HG03460 (cell line): ENCODE results near the gene BET1.
"Not testable (repeated sequence)": the region's sequence is repeated elsewhere in the genome, so short reads cannot be mapped to it uniquely, and the experiment has no call there.

Experiments
- ATAC-seq: cut with Tn5 transposase; IDR thresholded peaks from one replicate; pipeline ENCODE4 v1.9.1; 2021; ENCODE audit not compliant: unreplicated experiment

BET1 gene

DNA sequence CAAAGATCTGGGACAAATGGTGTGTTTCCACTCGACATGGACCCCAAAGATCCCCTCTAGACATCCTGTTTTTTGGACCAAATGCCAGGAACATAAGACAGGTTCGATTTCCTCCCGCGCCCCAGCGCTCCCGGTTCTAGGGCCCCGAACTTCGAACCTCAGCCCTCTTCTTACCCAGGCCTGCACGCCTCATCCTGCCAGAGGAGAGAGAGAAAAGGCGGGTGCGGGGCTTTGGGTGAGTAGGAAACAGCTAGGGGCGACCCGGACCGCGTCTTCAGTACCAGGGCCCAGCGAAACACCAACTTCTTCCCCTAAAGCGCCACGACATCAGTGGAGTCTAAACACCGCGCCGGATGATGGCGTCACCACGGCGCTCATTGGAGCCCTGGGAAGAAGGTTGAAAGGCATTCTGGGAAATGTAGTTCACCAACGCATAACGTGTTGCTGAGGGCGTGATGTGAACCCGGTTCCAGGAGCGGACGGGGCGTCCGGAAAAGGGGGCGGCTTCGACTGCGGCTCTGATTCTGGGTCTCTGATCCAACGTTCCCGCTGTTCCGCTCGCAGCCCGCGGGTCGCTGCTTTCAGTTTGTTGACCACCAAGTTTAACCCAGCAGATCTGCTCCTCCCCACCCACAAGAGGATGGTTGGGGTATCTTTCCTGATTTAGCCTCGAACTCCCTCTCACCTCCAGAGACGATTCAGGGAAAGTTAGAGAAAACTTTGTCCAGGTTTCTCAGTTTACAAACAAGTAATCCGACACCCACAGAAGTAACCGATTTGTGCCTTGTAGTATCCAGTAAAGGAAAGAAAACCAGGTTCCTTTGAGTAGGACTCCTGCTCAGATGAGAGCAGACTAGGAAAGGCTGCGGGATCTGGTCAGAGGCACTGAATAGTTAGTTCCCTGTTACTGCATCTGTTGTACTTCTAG lies at the start of gene BET1:
Gene BET1, minus strand, starts transcription at position 332 of the 928 bp plus-strand sequence. Its CDS starts 139 bp downstream, at position 193.
- peak; percentile 95 for ATAC-seq

DNA sequence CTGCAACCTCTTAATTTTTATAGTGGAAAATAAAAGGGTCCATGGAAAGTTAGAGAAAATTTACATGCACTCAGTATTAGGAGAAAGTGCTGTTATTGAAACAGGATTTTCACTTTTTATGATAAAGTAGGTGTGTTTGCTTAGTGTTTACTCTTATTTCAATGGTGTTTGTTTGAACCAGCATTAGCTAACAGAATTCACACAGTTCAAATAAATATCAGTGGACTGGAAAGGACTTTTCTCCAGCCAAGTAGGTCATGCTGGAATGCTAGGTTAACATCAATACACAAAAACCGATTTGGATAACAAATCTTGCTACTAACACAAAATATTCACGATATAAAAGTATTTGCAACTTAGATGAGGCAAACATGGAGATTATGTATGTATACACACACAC lies 49.4 kb upstream of the BET1 start:
- no peak for ATAC-seq

GRCh38 chr7:94052398-94053180 lies 48.4 kb upstream of the BET1 start:
- peak; percentile 41 for ATAC-seq

GRCh38 chr7:94050046-94050445 lies 45.9 kb upstream of the BET1 start:
- ATAC-seq, result peak; percentile 86

DNA sequence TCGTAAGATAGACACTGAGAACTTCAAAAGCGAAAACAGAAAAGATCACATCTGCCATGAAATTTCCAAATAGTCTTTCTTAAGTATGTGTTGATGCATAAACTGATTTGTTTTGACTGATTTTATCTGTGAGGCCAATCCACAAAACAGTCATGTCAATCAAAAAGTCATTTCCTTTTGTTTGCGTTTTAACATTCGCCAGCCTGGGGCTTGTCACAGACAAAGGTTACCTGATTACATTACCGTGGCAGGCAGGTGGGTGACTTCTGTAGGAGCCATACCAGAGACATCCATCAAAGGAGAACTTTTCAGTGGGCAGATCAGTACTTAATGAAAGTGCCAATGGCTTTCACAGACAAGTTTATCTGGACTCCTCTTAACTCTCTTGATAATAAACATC lies 45.5 kb upstream of the BET1 start:
- peak; percentile 19 for ATAC-seq

- no peak for ATAC-seq
Observed at GRCh38 chr7:94048755-94049154, 44.6 kb upstream of the BET1 start.

DNA sequence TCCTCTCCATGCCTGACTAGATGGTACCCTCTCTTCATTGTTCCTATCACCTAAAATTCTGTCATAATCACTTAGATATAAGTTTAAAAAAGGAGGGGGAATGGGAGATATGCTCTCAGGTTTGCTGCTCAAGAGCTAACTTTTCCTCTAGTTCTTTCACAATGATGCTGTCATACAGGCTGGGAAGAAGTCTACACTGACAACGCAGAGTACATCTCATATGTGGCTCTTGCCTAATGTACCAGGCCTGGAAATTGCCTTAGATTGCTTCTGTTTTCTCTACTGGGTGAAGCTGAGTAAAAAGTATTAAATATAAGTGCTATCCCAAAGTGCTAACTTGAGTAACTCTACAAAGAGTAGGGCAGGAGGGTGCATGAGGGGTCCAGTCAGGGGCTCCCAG lies 43.8 kb upstream of the BET1 start:
- ATAC-seq, result no peak

DNA sequence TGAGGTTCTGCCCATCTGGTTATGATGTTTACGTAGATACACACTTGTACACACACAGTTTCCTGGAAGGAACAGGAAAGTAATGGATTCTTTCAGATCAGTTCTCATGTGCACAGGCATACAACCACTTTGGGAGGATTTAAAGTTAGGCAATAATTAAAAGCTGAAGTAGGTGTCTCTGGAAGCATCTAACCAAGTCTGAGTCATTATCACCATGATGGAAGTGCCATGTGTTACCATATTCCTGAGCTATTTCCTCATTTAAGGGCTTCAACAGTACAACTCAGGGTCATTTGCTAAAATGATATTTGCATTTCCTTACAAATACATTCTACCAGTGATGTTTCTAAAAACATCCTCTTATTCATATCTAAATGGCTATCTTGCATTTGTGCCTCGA lies 41.4 kb upstream of the BET1 start:
- no peak for ATAC-seq

DNA sequence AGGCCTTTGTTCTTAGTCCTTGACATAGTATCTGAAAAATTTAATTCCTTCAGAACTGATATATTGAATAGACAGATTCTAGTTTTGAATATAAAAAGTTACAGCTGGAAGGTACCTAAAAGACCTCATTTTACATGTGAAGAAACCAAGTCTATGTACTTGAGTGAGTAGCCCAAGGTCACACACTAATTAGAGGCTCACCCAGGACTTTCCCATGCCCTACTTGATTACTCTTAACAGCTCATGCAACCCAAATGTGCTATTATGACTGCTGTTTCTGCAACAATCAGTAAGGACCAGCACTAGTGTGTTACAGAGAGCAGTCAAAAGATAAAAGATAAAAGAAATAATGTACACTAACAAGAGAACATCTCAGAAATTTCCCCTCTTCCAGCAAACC lies 40.7 kb upstream of the BET1 start:
- no peak for ATAC-seq

GRCh38 chr7:94043299-94043698 lies 39.1 kb upstream of the BET1 start:
- no peak for ATAC-seq

GRCh38 chr7:94042381-94042780 lies 38.2 kb upstream of the BET1 start:
- ATAC-seq, result peak; percentile 89

GRCh38 chr7:94041529-94041928 lies 37.4 kb upstream of the BET1 start:
- no peak for ATAC-seq

GRCh38 chr7:94040254-94040653 lies 36.1 kb upstream of the BET1 start:
- ATAC-seq, result no peak

GRCh38 chr7:94039368-94040035 lies 35.3 kb upstream of the BET1 start:
- ATAC-seq, result no peak

- ATAC-seq, result peak; percentile 74
Observed at GRCh38 chr7:94031865-94032264, 27.7 kb upstream of the BET1 start.

DNA sequence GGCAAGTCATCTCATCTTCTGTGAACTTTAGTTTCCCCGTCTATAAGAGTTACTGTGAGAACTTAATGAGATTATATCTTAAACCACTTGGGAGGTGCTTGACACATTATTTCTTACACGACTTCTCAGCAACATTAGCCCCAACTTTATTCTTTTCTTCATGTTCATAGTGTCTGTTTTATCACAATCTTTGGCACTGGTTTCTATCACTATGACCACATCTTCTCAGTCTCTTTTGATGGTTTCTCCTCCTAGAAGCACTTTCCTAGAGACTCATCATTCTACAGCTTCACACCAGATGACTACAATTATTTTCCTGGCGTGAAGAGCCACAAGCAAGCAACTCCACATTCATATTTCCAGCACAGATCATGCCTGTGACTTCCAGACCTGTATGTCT lies 26.5 kb upstream of the BET1 start:
- ATAC-seq, result no peak

- ATAC-seq, result no peak
Observed at GRCh38 chr7:94029976-94030375, 25.8 kb upstream of the BET1 start.

DNA sequence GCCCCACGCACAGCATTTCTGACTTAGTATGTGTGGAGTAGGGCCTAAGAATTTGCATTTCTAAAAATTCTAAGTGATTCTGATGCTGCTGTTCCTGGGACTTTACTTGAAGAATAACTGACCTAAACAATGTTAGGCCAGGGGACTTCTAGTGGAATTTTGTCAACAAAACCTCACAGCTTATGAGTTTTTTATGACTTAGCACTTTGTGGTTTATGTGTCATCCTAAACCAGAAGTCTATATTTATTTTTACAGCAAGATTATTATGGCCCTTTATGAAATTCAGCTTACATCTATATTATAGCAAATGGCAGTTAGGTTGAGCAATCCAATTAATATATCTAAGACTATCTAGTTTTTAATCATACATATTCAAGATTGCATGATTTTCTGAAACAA lies 24.6 kb upstream of the BET1 start:
- ATAC-seq, result no peak

GRCh38 chr7:94026619-94027018 lies 22.5 kb upstream of the BET1 start:
- ATAC-seq, result not testable (repeated sequence)

DNA sequence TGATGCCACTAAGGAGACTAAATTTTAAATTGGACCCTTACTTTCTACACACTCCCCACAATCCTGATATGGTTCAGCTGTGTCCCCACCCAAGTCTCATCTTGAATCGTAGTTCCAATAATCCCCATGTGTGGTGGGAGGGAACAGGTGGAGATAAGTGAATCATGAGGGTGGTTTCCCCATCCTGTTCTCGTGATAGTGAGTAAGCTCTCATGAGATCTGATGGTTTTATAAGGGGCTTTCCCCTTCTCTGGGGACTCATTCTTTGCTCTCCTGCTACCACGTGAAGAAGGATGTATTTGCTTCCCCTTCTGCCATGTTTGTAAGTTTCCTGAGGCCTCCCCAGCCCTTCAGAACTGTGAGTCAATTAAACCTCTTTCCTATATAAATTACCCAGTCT lies 18.4 kb upstream of the BET1 start:
- ATAC-seq, result no peak

DNA sequence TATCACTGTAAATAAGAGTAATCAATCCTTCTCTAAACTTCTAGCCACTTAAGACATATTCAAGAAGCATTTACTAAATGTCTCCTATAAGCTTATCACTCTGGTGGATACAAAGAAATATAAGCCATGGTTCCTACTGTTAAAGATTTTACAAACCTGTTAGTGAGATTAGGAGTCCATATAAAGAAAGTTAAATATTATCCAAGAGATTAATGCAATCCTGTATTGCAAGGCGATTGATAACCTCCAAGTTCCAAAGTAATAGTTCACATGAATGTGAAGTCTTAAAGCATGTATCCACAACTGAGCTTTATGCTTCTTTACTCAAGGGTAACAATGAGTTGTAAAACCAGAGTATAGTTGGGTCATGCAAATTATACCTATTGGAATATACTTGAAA lies 12.6 kb upstream of the BET1 start:
- ATAC-seq, result no peak

- no peak for ATAC-seq
Observed at GRCh38 chr7:94015538-94015937, 11.4 kb upstream of the BET1 start.
